ENCODE data around the gene STKLD1.

- TF ChIP-seq CTCF (IDR thresholded peaks at IDR 0.05) (no peak), EZH2 (IDR thresholded peaks at IDR 0.05; ENCODE audit: borderline replicate concordance, insufficient read depth, low read depth, low read length, poor library complexity, severe bottlenecking) (no peak)
These were observed 51.6 kb downstream of the STKLD1 start for GRCh38 chr9:133427658-133428348.
